Endodermal cell (in vitro differentiated cells): Measurements from ENCODE around the gene RTP4. TPM values are rescaled to one million over a fixed set of nuclear protein-coding genes. Genes with fewer than 3 reads are reported as not detected.

Source experiments
- DNase-seq: peaks from one replicate; pipeline ENCODE4 v3.0.0-alpha.2; 2017
- H3K27ac ChIP-seq: 2 replicates; pipeline ENCODE4 v1.5.1; 2013; ENCODE audit warnings: mild to moderate bottlenecking, low read depth, low read length, moderate library complexity
- H3K27me3 ChIP-seq: 2 replicates; pipeline ENCODE4 v1.6.1; 2013; ENCODE audit warnings: mild to moderate bottlenecking, low read length, moderate library complexity; ENCODE audit not compliant: insufficient read depth, control insufficient read depth, poor library complexity, severe bottlenecking
- H3K36me3 ChIP-seq: 2 replicates; pipeline ENCODE4 v1.7.0; 2013; ENCODE audit warnings: mild to moderate bottlenecking, low read length, moderate library complexity; ENCODE audit not compliant: control insufficient read depth, insufficient read depth
- H3K4me1 ChIP-seq: one replicate; pipeline ENCODE4 v1.7.0; 2013; ENCODE audit warnings: low read length; ENCODE audit not compliant: control insufficient read depth, insufficient read depth
- H3K4me3 ChIP-seq: 2 replicates; pipeline ENCODE4 v1.5.1; 2013; ENCODE audit warnings: mild to moderate bottlenecking, low read length, moderate library complexity
- H3K9ac ChIP-seq: 2 replicates; pipeline ENCODE4 v1.6.1; 2013; ENCODE audit warnings: mild to moderate bottlenecking, low read length, moderate library complexity; ENCODE audit not compliant: poor library complexity, severe bottlenecking; ENCODE audit errors: extremely low read depth
- H3K9me3 ChIP-seq: 2 replicates; pipeline ENCODE4 v1.6.1; 2013; ENCODE audit warnings: mild to moderate bottlenecking, low read length, moderate library complexity; ENCODE audit not compliant: control insufficient read depth
- H3K27ac Mint-ChIP-seq: 2 replicates; pipeline ENCODE4 v1.8.0; 2020; ENCODE audit warnings: mixed read lengths
- H3K27me3 Mint-ChIP-seq: 2 replicates; pipeline ENCODE4 v1.8.0; 2021; ENCODE audit warnings: mild to moderate bottlenecking, mixed read lengths; ENCODE audit not compliant: insufficient read depth
- H3K36me3 Mint-ChIP-seq: 2 replicates; pipeline ENCODE4 v1.8.0; 2020; ENCODE audit warnings: low read depth, mixed read lengths
- H3K4me1 Mint-ChIP-seq: 2 replicates; pipeline ENCODE4 v1.8.0; 2020; ENCODE audit warnings: mixed read lengths
- H3K4me3 Mint-ChIP-seq: 2 replicates; pipeline ENCODE4 v1.8.0; 2020; ENCODE audit warnings: mild to moderate bottlenecking, moderate library complexity, mixed read lengths
- H3K9me3 Mint-ChIP-seq: 2 replicates; pipeline ENCODE4 v1.8.0; 2020; ENCODE audit warnings: mild to moderate bottlenecking, mixed read lengths
- WGBS, 2 experiments: methylation state at CpG; one replicate each; pipeline versions ENCODE4 v1.1.5 to v1.1.7; 2013; ENCODE audit warnings: missing lambda C conversion rate in 2 of 2, mixed read lengths in 1 of 2; ENCODE audit not compliant: insufficient coverage in 1 of 2, insufficient read length in 1 of 2; 5-methylcytosine and 5-hydroxymethylcytosine counted together
- total RNA-seq, 2 donors: library from RNA; stranded (reverse); fragmentation: NEBNext Ultra II Directional in 1 of 2; extraction: Animal tissue kit (Norgen Biotek cat#: 25700) in 1 of 2; gene quantifications; 2 replicates in 1 of 2; 3 replicates in 1 of 2; pipeline ENCODE4 v1.2.1, GENCODE V29; 2021
- TF ChIP-seq, protein P1 (sequence below): fragments of 200-600 bp; sonication (generic); conservative IDR thresholded peaks from 2 replicates; pipeline ENCODE4 v1.5.0; 2021; ENCODE audit warnings: antibody characterized with exemption, mild to moderate bottlenecking

Gene RTP4
- total RNA-seq, 2 donors from 2014 or later, result not detected

- no peaks in the 10 kb centered on the region for H3K9me3 ChIP-seq
- Mint-ChIP-seq H3K4me1 (peaks cover 15% of the 10 kb centered on the region), H3K9me3 (peaks cover 5% of the 10 kb centered on the region), H3K36me3 (peaks cover 2% of the 10 kb centered on the region), H3K27me3 (no peaks in the 10 kb centered on the region), H3K27ac (no peak overlapping the region), H3K4me3 (no peak overlapping the region)
- H3K27me3 ChIP-seq, result no peaks in the 10 kb centered on the region
- no peak overlapping the region for H3K4me3 ChIP-seq
- TF ChIP-seq, protein P1, sequence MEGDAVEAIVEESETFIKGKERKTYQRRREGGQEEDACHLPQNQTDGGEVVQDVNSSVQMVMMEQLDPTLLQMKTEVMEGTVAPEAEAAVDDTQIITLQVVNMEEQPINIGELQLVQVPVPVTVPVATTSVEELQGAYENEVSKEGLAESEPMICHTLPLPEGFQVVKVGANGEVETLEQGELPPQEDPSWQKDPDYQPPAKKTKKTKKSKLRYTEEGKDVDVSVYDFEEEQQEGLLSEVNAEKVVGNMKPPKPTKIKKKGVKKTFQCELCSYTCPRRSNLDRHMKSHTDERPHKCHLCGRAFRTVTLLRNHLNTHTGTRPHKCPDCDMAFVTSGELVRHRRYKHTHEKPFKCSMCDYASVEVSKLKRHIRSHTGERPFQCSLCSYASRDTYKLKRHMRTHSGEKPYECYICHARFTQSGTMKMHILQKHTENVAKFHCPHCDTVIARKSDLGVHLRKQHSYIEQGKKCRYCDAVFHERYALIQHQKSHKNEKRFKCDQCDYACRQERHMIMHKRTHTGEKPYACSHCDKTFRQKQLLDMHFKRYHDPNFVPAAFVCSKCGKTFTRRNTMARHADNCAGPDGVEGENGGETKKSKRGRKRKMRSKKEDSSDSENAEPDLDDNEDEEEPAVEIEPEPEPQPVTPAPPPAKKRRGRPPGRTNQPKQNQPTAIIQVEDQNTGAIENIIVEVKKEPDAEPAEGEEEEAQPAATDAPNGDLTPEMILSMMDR, result no peak
- no peaks in the 10 kb centered on the region for H3K4me1 ChIP-seq
- DNase-seq, result no peak
- H3K27ac ChIP-seq, result no peak overlapping the region
- H3K36me3 ChIP-seq, result no peaks in the 10 kb centered on the region
- WGBS, 2 experiments, result 91 to 100% methylated on average over 1 to 3 of the region's 3 CpGs
- no peak overlapping the region for H3K9ac ChIP-seq
Observed at GRCh38 chr3:187370051-187370450, 1.9 kb downstream of the RTP4 start.

- Mint-ChIP-seq H3K27me3 (no peaks in the 10 kb centered on the region), H3K4me1 (peaks cover 7% of the 10 kb centered on the region), H3K9me3 (no peaks in the 10 kb centered on the region), H3K27ac (no peak overlapping the region), H3K36me3 (peaks cover 2% of the 10 kb centered on the region), H3K4me3 (no peak overlapping the region)
- no peak overlapping the region for H3K4me3 ChIP-seq
- H3K27ac ChIP-seq, result no peak overlapping the region
- no peak overlapping the region for H3K9ac ChIP-seq
- H3K9me3 ChIP-seq, result no peaks in the 10 kb centered on the region
- H3K4me1 ChIP-seq, result no peaks in the 10 kb centered on the region
- no peak for DNase-seq
- TF ChIP-seq, protein P1, result no peak
- 67 to 77% methylated on average over 3 to 5 of the region's 5 CpGs for WGBS, 2 experiments
- H3K27me3 ChIP-seq, result no peaks in the 10 kb centered on the region
- H3K36me3 ChIP-seq, result no peaks in the 10 kb centered on the region
Observed at GRCh38 chr3:187375581-187375980, 7.4 kb downstream of the RTP4 start.

- Histone ChIP-seq H3K4me1 (no peaks in the 10 kb centered on the region), H3K27me3 (no peaks in the 10 kb centered on the region), H3K4me3 (no peak overlapping the region), H3K9ac (no peak overlapping the region), H3K36me3 (no peaks in the 10 kb centered on the region), H3K9me3 (no peaks in the 10 kb centered on the region), H3K27ac (no peak overlapping the region)
- Mint-ChIP-seq H3K27me3 (no peaks in the 10 kb centered on the region), H3K36me3 (peaks cover 2% of the 10 kb centered on the region), H3K9me3 (no peaks in the 10 kb centered on the region), H3K27ac (no peak overlapping the region), H3K4me3 (no peak overlapping the region), H3K4me1 (peaks cover 12% of the 10 kb centered on the region)
- TF ChIP-seq, protein P1, result no peak
- DNase-seq, result no peak
- WGBS, 2 experiments, result 100% methylated on average over 1 of the region's 1 CpG
Observed at GRCh38 chr3:187377842-187378241, 9.7 kb downstream of the RTP4 start.
